GM10248 (cell line): Measurements from ENCODE around the gene PCYT1A.
A peak's percentile ranks its signal among the peaks of the same experiment; 100 is the strongest.

Experiments
- CTCF ChIA-PET: fragments of 300-600 bp; sonication (Branson Sonifier 250); formaldehyde crosslinking; extraction: SDS; loops from one replicate; lab custom pipeline; 2021; ENCODE audit warnings: antibody characterized with exemption; lab: Yijun Ruan, JAX
- POLR2A ChIA-PET: fragments of 350-650 bp; sonication (Branson Sonifier 250); formaldehyde crosslinking; extraction: SDS; loops from one replicate; lab custom pipeline; 2020; ENCODE audit warnings: antibody characterized with exemption; lab: Yijun Ruan, JAX
- DNase-seq: peaks from one replicate; pipeline ENCODE4 v3.0.0; 2012; ENCODE audit errors: extremely low spot score
- CTCF ChIP-seq: IDR thresholded peaks from 2 replicates; pipeline ENCODE4 v1.5.1; 2012; ENCODE audit warnings: mild to moderate bottlenecking, low read depth; ENCODE audit errors: extremely low read depth, missing control alignments, control extremely low read depth

The PCYT1A gene

GRCh38 chr3:196232882-196233251 lies 54.7 kb downstream of the PCYT1A start:
- DNase-seq: no peak

GRCh38 chr3:196232154-196232881 lies 55.2 kb downstream of the PCYT1A start:
- TF ChIP-seq CTCF: no peak
- DNase-seq: peak; percentile 72
- CTCF ChIA-PET: interaction anchor here (1.0 kb wide), 1 partner anchor 10 kb away, joined by 3 read pairs; no protein-coding TSS in a partner anchor

More at GRCh38 chr3:196232882-196233251, 54.7 kb downstream of the PCYT1A start:
- TF ChIP-seq CTCF: no peak
- ChIA-PET CTCF (interaction anchor here (1.0 kb wide), 2 partner anchors 9 to 21 kb away, joined by 3 to 4 read pairs; no protein-coding TSS in a partner anchor), POLR2A (no interaction called here)

GRCh38 chr3:196227629-196228493 lies 59.7 kb downstream of the PCYT1A start:
- no peak for TF ChIP-seq CTCF
- CTCF ChIA-PET: interaction anchor here (1.1 kb wide), 1 partner anchor 26 kb away, joined by 4 read pairs; no protein-coding TSS in a partner anchor
- no peak for DNase-seq
- POLR2A ChIA-PET: no interaction called here

More at GRCh38 chr3:196232154-196232881, 55.2 kb downstream of the PCYT1A start:
- POLR2A ChIA-PET: no interaction called here

GRCh38 chr3:196227121-196227561 lies 60.4 kb downstream of the PCYT1A start:
- no peak for TF ChIP-seq CTCF
- ChIA-PET POLR2A (interaction anchor here (0.7 kb wide), 1 partner anchor 11 kb away, joined by 4 read pairs; no protein-coding TSS in a partner anchor), CTCF (interaction anchor here (1.1 kb wide), 1 partner anchor 26 kb away, joined by 4 read pairs; no protein-coding TSS in a partner anchor)
- DNase-seq: no peak

- CTCF ChIA-PET: interaction anchor here (0.7 to 1.1 kb wide), 2 partner anchors 10 to 28 kb away, joined by 3 to 4 read pairs; no protein-coding TSS in a partner anchor
- no peak for DNase-seq
- no peak for TF ChIP-seq CTCF
- POLR2A ChIA-PET: no interaction called here
Measured at GRCh38 chr3:196225763-196226364, 61.7 kb downstream of the PCYT1A start.

- CTCF ChIA-PET: interaction anchor here (0.7 to 1.1 kb wide), 2 partner anchors 11 to 29 kb away, joined by 3 to 4 read pairs; no protein-coding TSS in a partner anchor
- no peak for TF ChIP-seq CTCF
- no peak for DNase-seq
Measured at GRCh38 chr3:196225086-196225485, 62.4 kb downstream of the PCYT1A start.

More at GRCh38 chr3:196225086-196225485, 62.4 kb downstream of the PCYT1A start:
- POLR2A ChIA-PET: no interaction called here
